GM18951 (cell line): ENCODE measurements around the gene LARP4B.

ENCODE experiments used
- POLR2A ChIP-seq: IDR thresholded peaks from 4 replicates; pipeline ENCODE4 v1.6.1; 2011; ENCODE audit warnings: mild to moderate bottlenecking; ENCODE audit not compliant: insufficient read length, insufficient read depth; ENCODE audit errors: extremely low read depth
- in situ Hi-C: fragments of 300-500 bp; cut with MboI; formaldehyde crosslinking; loops from one replicate; pipeline ENCODE4 v1.12.0; 2022; ENCODE audit warnings: low sequenced_read_pairs, mixed read lengths, inconsistent platforms; ENCODE audit not compliant: unreplicated experiment

Gene LARP4B

GRCh38 chr10:929960-930624 lies 1.4 kb downstream of the LARP4B start:
- in situ Hi-C loops: no loop called here
- no peak for TF ChIP-seq POLR2A

GRCh38 chr10:927131-927530 lies 4.4 kb downstream of the LARP4B start:
- TF ChIP-seq POLR2A: no peak
- in situ Hi-C loops: no loop called here

- TF ChIP-seq POLR2A: no peak
- in situ Hi-C loops: no loop called here
These were observed 5.3 kb downstream of the LARP4B start for GRCh38 chr10:926075-926698.

GRCh38 chr10:924524-924859 lies 7.0 kb downstream of the LARP4B start:
- in situ Hi-C loops: no loop called here
- TF ChIP-seq POLR2A: no peak

GRCh38 chr10:923844-924523 lies 7.5 kb downstream of the LARP4B start:
- no peak for TF ChIP-seq POLR2A
- in situ Hi-C loops: no loop called here

- no peak for TF ChIP-seq POLR2A
- in situ Hi-C loops: no loop called here
These were observed 9.8 kb downstream of the LARP4B start for GRCh38 chr10:921471-922414.

GRCh38 chr10:920450-920849 lies 11.1 kb downstream of the LARP4B start:
- in situ Hi-C loops: no loop called here
- no peak for TF ChIP-seq POLR2A

GRCh38 chr10:919481-919880 lies 12.0 kb downstream of the LARP4B start:
- in situ Hi-C loops: no loop called here

GRCh38 chr10:917999-918398 lies 13.5 kb downstream of the LARP4B start:
- no peak for TF ChIP-seq POLR2A
- in situ Hi-C loops: no loop called here

More at GRCh38 chr10:919481-919880, 12.0 kb downstream of the LARP4B start:
- TF ChIP-seq POLR2A: no peak

GRCh38 chr10:917416-917720 lies 14.1 kb downstream of the LARP4B start:
- no peak for TF ChIP-seq POLR2A
- in situ Hi-C loops: no loop called here

- in situ Hi-C loops: no loop called here
- TF ChIP-seq POLR2A: no peak
These were observed 14.6 kb downstream of the LARP4B start for GRCh38 chr10:916716-917415.

- no peak for TF ChIP-seq POLR2A
- in situ Hi-C loops: no loop called here
These were observed 21.7 kb downstream of the LARP4B start for GRCh38 chr10:909831-910230.

- in situ Hi-C loops: no loop called here
- no peak for TF ChIP-seq POLR2A
These were observed 25.5 kb downstream of the LARP4B start for GRCh38 chr10:905972-906371.
